T-helper 22 cell (primary cell): ENCODE data around the gene GBP2.
"Not testable (repeated sequence)": the region's sequence is repeated elsewhere in the genome, so short reads cannot be mapped to it uniquely, and the experiment has no call there.

Experiments used
- DNase-seq: peaks from one replicate; pipeline ENCODE4 v3.0.0-alpha.2; 2020; ENCODE audit warnings: low read depth

The GBP2 gene, protein sequence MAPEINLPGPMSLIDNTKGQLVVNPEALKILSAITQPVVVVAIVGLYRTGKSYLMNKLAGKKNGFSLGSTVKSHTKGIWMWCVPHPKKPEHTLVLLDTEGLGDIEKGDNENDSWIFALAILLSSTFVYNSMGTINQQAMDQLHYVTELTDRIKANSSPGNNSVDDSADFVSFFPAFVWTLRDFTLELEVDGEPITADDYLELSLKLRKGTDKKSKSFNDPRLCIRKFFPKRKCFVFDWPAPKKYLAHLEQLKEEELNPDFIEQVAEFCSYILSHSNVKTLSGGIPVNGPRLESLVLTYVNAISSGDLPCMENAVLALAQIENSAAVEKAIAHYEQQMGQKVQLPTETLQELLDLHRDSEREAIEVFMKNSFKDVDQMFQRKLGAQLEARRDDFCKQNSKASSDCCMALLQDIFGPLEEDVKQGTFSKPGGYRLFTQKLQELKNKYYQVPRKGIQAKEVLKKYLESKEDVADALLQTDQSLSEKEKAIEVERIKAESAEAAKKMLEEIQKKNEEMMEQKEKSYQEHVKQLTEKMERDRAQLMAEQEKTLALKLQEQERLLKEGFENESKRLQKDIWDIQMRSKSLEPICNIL

DNA sequence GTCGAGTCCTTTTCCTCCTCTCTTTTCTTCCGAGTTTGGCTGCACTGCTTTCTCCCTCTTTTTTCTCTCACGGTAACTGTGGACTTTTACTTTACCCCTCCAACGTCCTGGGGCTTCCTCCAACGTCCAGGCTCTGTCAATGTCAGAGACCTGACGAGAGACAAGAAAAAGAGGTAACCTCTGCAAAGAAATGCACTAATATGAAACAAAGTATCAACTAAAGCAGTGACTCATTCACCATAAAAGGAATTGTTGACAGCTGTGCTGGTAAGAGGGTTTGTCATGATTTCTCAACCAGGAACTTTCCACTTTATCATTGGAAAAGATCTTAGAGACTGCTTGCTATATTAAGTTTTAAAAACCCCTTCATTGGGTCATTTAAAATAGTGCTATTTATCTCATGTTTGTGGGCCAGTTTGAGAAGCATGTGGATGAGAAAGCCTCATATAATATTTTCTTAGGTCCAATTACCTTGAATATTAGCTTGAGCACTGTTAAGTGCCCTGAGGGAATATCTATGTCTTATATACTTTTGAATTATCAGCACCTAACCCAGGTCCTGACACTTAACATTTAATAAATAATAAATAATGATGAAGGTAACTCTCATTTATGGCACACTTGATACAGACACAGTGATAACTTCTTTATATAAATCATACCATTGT lies at the start of gene GBP2:
GBP2 (minus strand) TSS at position 202 of the 668 bp plus-strand sequence. CDS start 4,148 bp downstream, outside the sequence.
- DNase-seq, result no peak

DNA sequence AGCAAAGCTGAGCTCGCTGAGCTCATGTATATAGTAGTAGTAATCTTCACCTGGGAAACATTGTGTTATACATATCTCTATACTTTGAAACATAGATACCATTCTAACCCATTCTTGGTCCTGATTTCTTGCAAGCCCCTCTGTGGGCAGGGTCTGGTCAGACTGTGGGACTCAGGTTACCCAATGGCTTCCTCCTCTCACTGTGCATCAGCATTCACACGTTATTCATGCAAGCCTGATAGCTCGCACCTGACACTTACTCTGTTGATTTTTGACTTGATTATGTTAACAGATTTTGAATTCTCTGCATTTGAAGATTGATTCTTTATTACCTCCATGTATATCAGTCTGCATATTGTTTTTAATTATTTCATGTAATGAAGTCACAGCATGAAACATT lies 48.6 kb upstream of the GBP2 start:
- DNase-seq, result no peak

DNA sequence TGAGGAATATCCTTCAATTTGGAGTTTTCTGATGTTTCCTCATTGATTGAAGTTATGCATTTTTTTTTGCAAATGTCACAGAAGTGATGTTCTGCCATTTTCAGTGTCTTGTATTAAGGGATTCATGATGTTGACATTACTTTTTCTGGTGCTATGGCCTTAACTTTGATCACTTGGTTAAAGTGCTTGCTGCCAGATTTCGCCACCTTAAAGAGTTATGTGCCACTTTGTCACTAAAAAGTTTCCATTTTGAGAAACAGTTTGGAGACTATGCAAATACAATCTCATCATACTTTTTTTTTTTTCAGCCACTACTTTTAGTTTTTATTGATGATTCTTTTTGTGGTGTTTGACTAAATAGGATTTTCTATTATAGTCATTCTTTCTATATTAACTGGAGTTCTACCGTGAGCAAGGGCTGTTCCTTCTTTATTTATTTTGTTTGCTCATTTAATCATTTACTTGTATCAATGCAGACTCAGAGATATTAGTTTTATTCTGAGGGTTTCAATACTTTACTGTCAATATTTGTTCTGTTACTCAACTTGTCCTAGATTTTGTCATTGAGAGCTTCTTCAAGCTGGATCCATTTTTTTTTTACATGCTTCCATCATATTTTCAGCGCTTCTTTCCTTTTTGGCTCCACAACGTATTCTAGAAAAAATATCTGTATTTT lies 46.7 kb upstream of the GBP2 start:
- DNase-seq, result no peak

DNA sequence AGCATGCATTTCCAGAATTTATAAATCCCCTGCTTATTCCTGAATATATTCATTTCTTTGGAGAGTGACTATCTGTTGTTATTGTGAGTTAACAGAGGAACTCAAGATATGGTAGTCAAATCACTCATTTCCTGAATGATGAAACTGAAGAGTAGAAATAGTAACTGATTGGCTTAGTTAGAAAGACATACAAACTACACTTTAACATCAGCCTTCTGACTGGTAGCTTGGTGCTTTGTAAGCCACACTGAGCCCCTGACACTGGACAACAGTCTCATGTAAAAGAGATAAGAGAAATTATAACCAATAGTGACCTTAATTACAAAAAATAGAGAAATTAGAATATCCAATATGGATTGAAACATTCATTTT lies 45.1 kb upstream of the GBP2 start:
- no peak for DNase-seq

DNA sequence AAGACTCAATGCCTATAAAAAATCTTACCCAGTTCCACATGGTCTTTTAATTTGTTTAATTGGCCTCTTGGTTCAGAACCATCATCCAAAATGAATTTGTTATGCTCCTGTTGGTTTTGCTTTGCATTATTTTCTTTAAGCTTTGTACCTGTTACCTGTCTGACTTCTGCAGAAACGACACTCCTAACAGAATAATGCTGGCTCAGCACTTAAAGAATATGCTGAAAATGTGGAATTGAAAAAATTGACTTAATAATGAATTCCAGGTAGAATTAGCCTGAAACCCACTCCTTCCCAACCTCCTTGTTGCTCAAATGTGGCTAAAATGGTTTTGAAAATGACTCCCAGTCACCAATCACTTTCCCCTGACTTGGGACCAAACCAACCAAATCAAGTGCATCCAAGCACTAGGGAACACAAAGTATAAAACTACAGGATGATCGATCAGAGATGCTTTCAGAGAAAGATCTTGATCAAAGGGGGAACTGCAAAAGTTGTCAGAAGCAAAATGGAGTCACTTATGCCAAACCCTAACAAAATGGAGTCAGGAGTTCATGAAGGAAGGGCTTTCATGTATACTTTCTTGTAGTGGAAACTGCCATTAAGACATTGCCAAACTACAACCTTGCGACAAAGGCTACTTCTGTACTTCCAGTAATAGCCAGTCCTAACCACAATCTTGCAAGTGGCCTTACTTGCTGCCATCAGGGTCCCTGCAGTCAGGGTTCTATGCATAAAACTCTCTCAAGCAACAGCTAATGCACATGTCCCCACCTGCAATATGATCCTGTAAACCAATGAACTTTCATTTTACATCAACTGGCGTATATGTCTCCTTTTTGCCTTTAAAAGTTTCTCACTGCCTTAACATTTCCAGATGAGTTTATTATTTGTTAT lies 44.5 kb upstream of the GBP2 start:
- DNase-seq, result no peak

DNA sequence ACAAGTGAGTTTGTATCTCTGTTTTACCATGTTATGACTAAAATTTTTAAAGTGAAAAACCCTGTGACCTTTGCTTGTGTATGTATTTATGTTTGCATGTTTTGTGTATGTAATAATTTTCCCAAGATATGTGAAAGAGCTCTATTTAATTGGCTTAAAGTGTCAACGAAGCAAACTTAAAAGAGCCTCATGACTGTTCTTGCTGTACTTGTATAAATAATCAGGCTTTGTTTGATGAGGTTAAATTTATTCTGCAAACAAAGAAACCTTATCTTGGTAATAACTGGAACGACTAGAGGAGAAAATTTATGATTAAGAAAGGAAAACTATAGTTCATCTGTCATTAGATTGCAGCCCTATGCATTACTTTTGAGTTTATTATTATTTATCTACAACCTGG lies 43.3 kb upstream of the GBP2 start:
- no peak for DNase-seq

DNA sequence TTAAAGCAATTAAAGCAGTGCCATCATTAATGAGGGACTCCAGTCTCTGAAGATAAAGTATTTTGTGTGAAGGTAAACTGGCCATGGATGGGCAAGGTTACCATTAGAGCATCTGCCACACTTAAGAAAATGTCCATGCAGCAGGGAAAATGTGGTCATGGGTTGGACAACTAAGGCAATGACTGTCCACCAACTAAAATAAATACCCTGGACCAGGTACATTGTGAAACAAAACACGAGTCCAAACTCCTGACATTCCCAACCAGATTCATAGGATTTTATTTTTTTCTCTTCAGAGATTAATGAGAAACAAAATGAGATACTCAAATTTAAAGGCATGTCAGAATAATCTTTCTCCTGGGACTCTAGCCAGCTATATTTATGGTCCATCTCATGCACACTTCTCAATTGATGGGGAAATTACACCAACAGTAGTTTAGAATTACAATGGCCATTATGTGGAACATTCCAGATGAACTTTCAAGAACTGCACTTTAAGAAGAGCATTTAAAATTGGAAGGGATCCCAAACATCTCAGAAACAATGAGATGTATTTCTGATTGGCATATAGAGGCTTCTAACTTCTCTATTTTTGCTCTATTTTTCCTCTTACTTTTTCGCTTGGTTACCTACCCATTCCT lies 41.8 kb upstream of the GBP2 start:
- DNase-seq, result no peak

DNA sequence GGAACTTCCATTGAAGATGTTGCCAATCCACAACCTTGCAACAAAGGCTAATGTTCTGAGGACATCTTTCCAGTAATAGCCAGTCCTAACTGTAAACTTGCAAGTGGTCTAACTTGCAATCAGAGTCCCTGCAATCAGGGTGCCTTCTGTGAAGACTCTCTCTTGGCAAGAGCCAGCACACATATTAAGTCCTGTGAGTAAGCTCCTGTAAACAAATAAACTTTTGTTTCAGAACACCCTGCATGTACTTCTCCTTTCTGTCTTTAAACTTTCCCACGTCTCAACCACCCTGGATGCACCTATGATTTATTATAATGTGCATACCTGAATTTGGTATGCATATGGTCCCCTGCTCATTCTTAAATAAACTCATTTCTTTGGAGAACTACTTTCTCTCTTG lies 40.8 kb upstream of the GBP2 start:
- DNase-seq, result no peak

DNA sequence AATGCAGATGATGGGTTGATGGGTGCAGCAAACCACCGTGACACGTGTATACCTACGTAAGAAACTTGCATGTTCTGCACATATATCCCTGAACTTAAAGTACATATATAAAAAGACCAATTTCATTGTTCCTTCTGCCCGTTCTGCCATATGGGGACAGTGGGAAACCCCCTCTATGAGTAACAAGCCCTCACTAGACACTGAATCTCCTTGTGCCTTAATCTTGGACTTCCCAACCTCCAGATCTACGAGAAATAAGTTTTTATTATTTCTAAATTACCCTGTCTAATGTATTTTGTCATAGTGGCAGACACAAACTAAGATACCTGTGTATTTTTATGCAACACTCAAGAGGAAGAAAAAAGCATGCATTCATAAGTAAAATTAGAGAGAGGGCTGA lies 39.9 kb upstream of the GBP2 start:
- no peak for DNase-seq

DNA sequence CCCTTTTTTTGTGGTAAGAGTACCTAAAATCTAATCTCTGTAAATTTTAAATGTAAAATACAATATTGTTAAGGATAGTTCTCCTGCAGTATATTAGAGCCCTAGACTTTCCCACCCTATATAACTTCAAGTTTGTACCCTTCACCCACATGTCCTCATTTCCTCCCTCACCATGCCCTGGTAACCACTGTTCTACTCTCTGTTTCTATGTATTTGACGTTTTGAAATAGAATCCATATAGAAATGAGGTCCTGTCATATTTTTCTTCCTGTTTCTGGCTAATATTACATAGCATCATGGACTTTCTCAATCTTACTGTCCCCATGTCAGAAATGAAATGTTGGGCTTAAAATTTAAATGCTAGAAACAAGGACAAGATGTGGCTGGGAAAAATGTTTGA lies 25.1 kb upstream of the GBP2 start:
- DNase-seq, result no peak

DNA sequence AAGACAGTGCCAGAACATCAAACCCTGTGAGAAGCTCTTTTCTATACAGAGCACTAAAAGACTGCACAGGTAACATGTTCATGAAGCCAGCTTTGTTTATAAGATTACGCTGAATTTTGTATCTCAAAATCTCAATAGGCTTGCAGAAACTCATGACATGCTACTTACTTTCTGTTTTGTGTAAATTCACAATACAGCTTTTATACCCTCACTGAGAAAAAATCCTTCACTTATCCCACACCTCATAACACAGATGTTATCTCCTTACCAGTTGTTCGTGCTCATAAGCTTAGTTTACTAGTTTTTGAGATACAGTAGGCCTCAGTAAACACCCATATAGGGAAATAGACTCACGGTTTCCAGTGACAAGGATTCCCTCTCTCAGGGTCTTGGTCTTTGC lies 24.1 kb upstream of the GBP2 start:
- DNase-seq, result no peak

DNA sequence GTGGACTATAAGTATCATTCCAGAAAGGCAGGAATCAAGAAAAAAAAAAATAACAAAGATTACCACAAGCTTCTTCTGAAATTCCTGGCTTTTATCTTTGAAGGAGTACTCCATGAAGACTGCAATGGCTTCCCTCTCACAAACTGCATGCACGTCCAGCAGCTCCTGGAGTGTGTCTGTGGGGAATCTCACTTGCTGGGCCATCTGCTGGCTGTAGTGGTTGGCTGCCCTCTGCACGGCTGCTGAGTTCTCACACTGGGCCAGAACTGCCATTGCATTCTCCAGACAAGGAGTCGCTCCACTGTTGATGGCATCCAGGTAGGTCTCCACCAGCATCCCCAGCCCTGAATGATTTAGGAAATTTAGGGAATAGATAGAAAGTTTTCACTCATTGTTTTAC lies 23.3 kb upstream of the GBP2 start:
- no peak for DNase-seq

DNA sequence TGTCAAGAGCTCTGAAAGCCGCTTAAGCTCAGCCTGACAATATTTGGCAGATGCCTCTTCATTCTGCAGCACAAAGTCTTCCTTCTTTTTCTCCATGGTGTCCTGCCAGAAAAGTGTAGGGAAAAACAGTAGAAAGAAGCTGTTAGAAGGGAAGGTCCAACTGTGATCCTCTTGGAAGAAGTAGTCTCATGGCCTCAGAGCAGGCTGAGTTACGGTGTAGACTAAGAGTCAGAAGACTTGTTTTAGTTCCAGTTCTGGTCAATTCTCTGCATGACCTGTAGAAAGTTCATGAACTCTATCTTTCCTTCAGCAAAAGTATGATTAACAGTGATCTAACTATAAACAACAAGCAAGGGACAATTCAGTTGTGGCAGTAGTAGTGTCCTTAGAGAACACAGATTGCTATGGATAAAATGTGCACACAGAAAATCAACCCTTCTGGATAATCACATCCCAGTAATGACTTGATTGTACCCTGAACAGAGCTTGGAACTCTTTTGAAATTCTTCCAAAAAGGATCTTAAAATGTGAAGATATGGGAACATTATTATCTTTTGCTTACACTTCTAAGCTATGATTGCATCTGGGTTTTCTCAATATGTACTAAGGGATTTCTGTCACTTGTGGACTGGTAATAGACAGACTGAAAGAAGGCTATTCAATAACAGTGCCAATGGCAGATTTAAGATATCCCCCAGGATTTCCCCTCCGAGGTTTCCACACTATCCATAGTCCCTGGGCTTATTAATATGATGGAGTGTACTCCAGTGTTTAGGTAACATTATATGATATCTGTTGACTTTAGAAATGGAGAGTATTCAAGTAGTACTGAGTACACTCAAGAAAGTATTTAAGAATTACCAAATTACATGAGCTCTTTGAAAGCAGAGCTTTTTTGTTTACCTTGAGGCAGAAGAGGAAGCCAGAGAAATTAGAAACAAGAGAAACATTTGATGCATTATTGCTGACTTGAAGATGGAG lies 22.1 kb upstream of the GBP2 start:
- DNase-seq, result no peak

DNA sequence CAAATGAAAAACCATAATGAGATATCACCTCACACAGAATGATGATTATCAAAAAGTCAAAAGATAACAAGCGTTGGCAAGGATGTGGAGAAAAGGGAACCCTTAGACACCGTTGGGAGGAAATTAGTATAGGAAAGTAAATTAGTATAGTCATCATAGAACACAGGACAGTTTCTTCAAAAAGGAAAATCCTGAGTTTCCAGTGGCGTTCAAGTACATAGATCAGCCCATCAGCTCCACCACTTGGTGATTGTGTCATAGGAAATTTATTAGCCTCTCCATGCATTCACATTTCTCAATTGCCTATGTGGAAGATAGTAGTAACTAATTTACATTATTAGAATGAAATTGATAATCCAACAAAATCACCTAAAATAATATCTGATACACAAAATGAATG lies 20.8 kb upstream of the GBP2 start:
- DNase-seq, result no peak

DNA sequence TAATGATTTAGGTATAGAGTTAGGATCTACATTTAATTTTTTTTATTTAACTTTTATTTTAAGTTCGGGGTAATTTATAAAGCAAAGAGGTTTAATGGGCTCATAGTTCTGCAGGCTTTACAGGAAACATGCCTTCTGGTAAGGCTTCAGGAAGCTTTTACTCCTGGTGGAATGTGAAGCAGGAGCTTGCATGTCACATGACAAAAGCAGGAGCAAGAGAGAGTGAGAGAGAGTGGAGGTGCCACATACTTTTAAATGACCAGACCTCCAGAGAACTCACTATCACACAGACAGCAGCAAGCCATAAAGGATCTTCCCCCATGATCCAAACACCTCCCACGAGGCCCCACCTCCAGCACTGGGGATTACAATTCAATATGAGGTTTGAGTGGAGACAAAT lies 17.6 kb upstream of the GBP2 start:
- DNase-seq, result no peak

DNA sequence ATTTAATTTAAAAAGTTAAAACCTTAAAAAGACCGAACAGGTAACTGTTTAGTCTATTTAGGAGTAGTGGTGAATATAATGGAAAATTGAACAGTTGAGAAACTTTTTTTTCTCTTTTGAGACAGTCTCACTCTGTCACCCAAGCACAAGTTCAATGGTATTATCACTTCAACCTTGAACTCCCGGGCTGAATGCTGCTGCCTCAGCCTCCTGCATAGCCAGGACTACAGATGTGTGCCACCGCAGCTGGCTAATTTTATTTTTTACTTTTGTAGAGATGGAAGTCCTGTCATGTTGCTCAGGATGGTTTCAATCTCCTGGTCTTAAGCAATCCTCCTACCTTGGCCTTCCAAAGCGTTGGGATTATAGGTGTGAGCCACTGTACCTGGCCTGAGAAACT lies 16.2 kb upstream of the GBP2 start:
- DNase-seq, result no peak

DNA sequence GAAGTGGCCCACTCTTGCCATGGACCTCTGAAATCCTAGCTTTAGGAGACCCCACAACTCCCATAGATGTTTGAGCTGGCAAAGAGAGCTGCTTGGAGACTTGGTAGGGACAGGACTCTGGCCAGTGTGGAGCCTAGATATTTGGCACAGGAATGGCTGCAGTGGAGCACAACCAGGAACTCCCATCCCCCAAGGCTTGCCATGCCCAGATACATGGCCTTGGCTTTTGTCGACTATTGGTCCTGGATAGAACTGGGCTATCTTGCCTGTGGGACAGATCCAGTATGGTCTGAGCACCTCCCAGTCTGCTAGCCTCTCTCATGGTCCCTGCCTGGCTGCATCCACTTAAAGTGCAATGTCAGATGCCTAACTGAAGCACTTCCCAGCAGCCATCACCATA lies 7.8 kb upstream of the GBP2 start:
- DNase-seq, result no peak

DNA sequence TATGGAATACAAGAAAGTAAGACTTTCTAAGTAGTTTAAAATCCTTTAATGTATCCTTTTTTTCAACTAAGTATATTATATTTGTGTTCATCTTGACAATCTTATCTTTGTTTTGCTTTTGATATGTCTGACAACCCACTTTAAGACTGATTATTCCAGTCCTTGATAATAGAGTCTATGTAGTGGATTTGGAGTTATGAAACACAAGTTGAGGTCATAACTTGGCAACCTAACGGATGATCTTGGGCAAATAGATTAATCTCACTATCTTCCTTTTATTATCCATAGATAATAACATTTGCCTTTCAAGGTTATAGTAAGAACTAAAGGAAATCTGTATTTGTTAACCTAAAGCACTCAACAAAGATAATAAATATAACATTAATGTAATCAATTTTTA lies 4.8 kb upstream of the GBP2 start:
- no peak for DNase-seq

DNA sequence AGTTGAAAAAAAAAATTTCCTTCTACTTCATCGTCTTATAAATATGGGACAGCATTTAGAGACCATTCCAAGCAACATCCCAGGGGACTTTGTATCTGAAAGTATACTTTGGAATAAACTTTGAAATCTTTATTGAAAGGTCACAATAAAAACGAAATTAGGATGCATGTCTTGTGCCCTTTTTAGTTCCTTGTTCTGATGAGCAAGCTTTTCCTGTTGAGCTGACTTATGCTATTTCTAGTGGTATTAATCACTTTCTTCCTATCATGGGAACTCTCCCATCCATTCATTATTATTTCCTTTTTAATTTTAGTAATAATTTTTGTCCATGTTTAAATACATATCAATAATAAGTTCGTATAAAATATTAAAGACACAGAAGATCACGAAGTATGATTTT lies 4.0 kb upstream of the GBP2 start:
- DNase-seq, result no peak

DNA sequence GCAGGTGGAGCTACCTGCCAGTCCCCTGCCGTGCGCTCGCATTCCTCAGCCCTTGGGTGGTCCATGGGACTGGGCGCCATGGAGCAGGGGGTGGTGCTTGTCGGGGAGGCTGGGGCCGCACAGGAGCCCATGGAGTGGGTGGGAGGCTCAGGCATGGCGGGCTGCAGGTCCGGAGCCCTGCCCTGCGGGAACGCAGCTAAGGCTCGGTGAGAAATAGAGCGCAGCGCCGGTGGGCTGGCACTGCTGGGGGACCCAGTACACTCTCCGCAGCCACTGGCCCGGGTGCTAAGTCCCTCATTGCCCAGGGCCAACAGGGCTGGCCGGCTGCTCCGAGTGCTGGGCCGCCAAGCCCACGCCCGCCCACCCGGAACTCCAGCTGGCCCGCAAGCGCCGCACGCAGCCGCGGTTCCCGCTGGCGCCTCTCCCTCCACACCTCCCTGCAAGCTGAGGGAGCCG lies 2.1 kb upstream of the GBP2 start:
- DNase-seq, result not testable (repeated sequence)
